SU-DHL-6 (cell line): ENCODE results near the gene AMPD3.

Source experiments
- H2AFZ ChIP-seq: fragments of 200-600 bp; sonication (generic); 2 replicates; pipeline ENCODE4 v1.6.1; 2014; ENCODE audit warnings: low read depth, mild to moderate bottlenecking, moderate library complexity, mixed read lengths, antibody characterized with exemption, low read length; ENCODE audit not compliant: severe bottlenecking
- H3F3A ChIP-seq: fragments of 200-600 bp; shearing (Covaris generic); 2 replicates; pipeline ENCODE4 v1.6.0; 2016; ENCODE audit warnings: antibody characterized with exemption, mild to moderate bottlenecking; ENCODE audit not compliant: insufficient read depth
- H3K27ac ChIP-seq: fragments of 200-600 bp; sonication (generic); 2 replicates; pipeline ENCODE4 v1.5.1; 2016; ENCODE audit warnings: low read depth, mild to moderate bottlenecking, low read length, moderate library complexity, mixed read lengths
- H3K27me3 ChIP-seq: fragments of 200-600 bp; sonication (generic), shearing (Covaris generic); 2 replicates; pipeline ENCODE4 v1.6.0; 2014; ENCODE audit warnings: mild to moderate bottlenecking, low read length
- H3K36me3 ChIP-seq: fragments of 200-600 bp; sonication (generic); 2 replicates; pipeline ENCODE4 v1.6.1; 2014; ENCODE audit warnings: mild to moderate bottlenecking, low read length, mixed read lengths
- H3K4me2 ChIP-seq: fragments of 300-600, 200-600 bp; shearing (Covaris generic), sonication (generic); 2 replicates; pipeline ENCODE4 v1.6.0; 2014; ENCODE audit warnings: low read length, low read depth, mild to moderate bottlenecking; ENCODE audit not compliant: poor library complexity, severe bottlenecking
- H3K4me3 ChIP-seq: fragments of 200-600 bp; sonication (generic); 2 replicates; pipeline ENCODE4 v1.5.1; 2014; ENCODE audit warnings: antibody characterized with exemption, low read length, mild to moderate bottlenecking, mixed read lengths; ENCODE audit not compliant: insufficient read depth, poor library complexity, severe bottlenecking
- H3K79me2 ChIP-seq: fragments of 200-600 bp; sonication (generic); 2 replicates; pipeline ENCODE4 v1.6.1; 2014; ENCODE audit warnings: mild to moderate bottlenecking, low read length, moderate library complexity; ENCODE audit not compliant: insufficient read depth
- H3K9ac ChIP-seq: fragments of 200-600 bp; sonication (generic); 2 replicates; pipeline ENCODE4 v1.7.0; 2014; ENCODE audit warnings: mild to moderate bottlenecking, low read length
- H3K9me2 ChIP-seq: fragments of 200-600 bp; sonication (generic); replicated peaks from 2 replicates; pipeline ENCODE4 v1.6.1; 2014; ENCODE audit warnings: low read length; ENCODE audit not compliant: insufficient read depth
- H3K9me3 ChIP-seq: fragments of 200-600 bp; sonication (generic); 2 replicates; pipeline ENCODE4 v1.6.1; 2014; ENCODE audit warnings: low read length, mixed read lengths; ENCODE audit not compliant: insufficient read depth
- H4K20me1 ChIP-seq: fragments of 200-600 bp; sonication (generic); 2 replicates; pipeline ENCODE4 v1.6.1; 2014; ENCODE audit warnings: low read depth, mild to moderate bottlenecking, antibody characterized with exemption, low read length, moderate library complexity, mixed read lengths
- EZH2phosphoT487 ChIP-seq: fragments of 200-600 bp; sonication (generic), shearing (Covaris generic); conservative IDR thresholded peaks from 2 replicates; pipeline ENCODE4 v1.6.1; 2018; ENCODE audit warnings: mild to moderate bottlenecking, antibody characterized with exemption, low read length, moderate library complexity, mixed read lengths
- TF ChIP-seq, protein P1 (sequence below): fragments of 200-600 bp; sonication (generic); IDR thresholded peaks from one replicate; pipeline ENCODE4 v1.5.1; 2017; ENCODE audit warnings: antibody characterized with exemption, mild to moderate bottlenecking, low read length, moderate library complexity; ENCODE audit not compliant: insufficient read depth, poor library complexity, severe bottlenecking

The AMPD3 gene

GRCh38 chr11:10460611-10461275 is 5.7 kb downstream of the AMPD3 start:
- no peaks in the 10 kb centered on the region for H3K36me3 ChIP-seq
- H3K79me2 ChIP-seq, result no peaks in the 10 kb centered on the region
- peaks cover 8% of the 10 kb centered on the region for H3F3A ChIP-seq
- H3K4me3 ChIP-seq, result no peak overlapping the region
- TF ChIP-seq, protein P1, sequence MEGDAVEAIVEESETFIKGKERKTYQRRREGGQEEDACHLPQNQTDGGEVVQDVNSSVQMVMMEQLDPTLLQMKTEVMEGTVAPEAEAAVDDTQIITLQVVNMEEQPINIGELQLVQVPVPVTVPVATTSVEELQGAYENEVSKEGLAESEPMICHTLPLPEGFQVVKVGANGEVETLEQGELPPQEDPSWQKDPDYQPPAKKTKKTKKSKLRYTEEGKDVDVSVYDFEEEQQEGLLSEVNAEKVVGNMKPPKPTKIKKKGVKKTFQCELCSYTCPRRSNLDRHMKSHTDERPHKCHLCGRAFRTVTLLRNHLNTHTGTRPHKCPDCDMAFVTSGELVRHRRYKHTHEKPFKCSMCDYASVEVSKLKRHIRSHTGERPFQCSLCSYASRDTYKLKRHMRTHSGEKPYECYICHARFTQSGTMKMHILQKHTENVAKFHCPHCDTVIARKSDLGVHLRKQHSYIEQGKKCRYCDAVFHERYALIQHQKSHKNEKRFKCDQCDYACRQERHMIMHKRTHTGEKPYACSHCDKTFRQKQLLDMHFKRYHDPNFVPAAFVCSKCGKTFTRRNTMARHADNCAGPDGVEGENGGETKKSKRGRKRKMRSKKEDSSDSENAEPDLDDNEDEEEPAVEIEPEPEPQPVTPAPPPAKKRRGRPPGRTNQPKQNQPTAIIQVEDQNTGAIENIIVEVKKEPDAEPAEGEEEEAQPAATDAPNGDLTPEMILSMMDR, result no peak
- TF ChIP-seq EZH2phosphoT487, result no peak
- H3K27me3 ChIP-seq, result no peaks in the 10 kb centered on the region
- H3K27ac ChIP-seq, result no peak overlapping the region
- no peaks in the 10 kb centered on the region for H3K9me2 ChIP-seq
- no peaks in the 10 kb centered on the region for H4K20me1 ChIP-seq
- H3K4me2 ChIP-seq, result no peak overlapping the region
- H3K9me3 ChIP-seq, result no peaks in the 10 kb centered on the region
- no peak overlapping the region for H3K9ac ChIP-seq
- H2AFZ ChIP-seq, result no peak overlapping the region

DNA sequence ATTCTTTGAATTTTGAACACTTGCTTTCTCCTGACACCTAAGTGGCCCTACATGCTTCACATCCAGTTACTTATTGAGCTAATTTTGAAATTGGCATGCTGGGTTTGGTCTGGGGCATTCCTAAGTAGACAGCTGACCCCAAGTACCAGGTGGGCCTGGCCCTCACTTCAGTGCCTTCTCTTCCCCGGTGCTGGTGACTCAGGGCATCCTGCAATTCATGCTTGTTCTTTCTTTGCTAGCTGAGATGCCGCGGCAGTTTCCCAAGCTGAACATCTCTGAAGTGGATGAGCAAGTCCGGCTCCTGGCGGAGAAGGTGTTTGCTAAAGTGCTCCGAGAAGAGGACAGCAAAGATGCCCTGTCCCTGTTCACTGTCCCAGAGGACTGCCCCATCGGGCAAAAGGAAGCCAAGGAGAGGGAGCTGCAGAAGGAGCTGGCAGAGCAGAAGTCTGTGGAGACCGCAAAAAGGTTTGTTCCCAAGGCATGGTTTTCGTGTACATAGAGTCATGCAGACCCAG is 6.3 kb downstream of the AMPD3 start:
- H4K20me1 ChIP-seq, result no peaks in the 10 kb centered on the region
- peaks cover 7% of the 10 kb centered on the region for H3F3A ChIP-seq
- TF ChIP-seq EZH2phosphoT487, result no peak
- TF ChIP-seq, protein P1, result no peak
- H3K79me2 ChIP-seq, result no peaks in the 10 kb centered on the region
- no peak overlapping the region for H2AFZ ChIP-seq
- no peak overlapping the region for H3K27ac ChIP-seq
- no peaks in the 10 kb centered on the region for H3K9me2 ChIP-seq
- H3K9ac ChIP-seq, result no peak overlapping the region
- no peaks in the 10 kb centered on the region for H3K27me3 ChIP-seq
- H3K4me2 ChIP-seq, result no peak overlapping the region
- no peak overlapping the region for H3K4me3 ChIP-seq
- no peaks in the 10 kb centered on the region for H3K9me3 ChIP-seq
- no peaks in the 10 kb centered on the region for H3K36me3 ChIP-seq

DNA sequence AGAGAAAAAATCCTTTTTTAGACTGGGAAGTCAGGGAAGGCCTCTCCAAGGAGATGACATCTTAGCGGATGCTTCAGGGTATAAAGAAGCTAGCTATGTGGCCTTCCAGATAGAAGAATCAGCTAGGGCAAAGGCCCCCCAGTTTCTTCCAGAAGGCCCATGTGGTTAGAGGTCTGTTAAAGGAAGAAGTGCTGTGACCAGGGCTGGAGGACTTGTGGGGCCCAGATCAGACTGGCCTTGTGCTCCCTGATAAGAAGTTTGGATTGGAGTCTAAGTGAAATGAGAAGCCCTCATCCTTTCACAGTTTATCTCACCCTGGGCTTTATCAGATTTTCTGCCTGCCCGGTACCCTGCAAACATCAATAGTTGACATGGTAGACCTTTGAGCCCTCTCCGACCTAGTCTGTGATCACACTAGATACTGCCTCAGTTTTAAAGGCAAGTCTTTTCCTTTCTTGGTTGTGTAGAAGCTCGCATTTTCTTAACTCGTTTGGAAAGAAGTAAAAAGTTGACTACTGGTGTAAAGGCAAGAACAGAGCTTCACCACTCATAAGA is 7.8 kb downstream of the AMPD3 start:
- no peak overlapping the region for H2AFZ ChIP-seq
- H3K36me3 ChIP-seq, result no peaks in the 10 kb centered on the region

More for the DNA sequence above, 7.8 kb downstream of the AMPD3 start:
- Histone ChIP-seq H3K79me2 (no peaks in the 10 kb centered on the region), H4K20me1 (no peaks in the 10 kb centered on the region), H3K4me3 (no peak overlapping the region), H3K9ac (no peak overlapping the region), H3K9me2 (no peaks in the 10 kb centered on the region), H3K27ac (no peak overlapping the region), H3K9me3 (no peaks in the 10 kb centered on the region), H3K27me3 (no peaks in the 10 kb centered on the region), H3K4me2 (no peak overlapping the region), H3F3A (no peaks in the 10 kb centered on the region)
- TF ChIP-seq, protein P1, result no peak
- TF ChIP-seq EZH2phosphoT487, result no peak
